ENCODE results near the gene ASIC2. TPM values are rescaled to one million over a fixed set of nuclear protein-coding genes. Genes with fewer than 3 reads are reported as not detected.
A peak's percentile ranks its signal among the peaks of the same experiment; 100 is the strongest.

The ASIC2 gene
- total and polyA plus RNA-seq, 5 donors: not detected

DNA sequence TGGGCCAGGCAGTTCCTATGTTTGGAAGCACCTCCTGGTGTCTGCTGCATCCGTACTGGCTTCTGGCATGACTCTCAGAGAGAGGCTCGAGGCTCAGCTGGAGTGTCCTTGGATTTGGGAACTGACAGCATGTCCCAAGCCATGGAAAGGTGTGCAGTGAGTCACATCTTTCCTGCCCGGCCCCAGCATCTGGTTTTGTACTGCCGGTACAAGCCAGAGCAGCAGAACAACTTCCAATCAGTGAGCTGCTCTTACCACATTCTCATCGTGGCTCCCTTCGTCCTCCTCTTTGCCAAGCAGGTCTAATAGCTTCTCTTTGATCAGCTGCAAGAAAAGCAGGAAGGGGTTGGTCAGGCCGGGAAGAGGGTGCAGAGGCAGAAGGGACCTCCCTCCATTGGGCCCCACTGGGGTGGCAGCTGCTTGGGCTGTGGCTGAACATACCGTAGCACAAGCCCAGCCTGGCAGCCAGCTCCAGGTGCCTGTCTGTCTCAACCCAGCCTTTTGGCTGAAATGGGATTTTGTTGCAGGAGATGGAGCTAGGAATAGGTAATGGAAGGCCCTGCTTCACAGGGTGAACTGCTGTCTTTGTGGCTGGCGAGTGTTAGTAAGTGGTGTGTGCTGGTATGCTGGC is 277.3 kb downstream of the ASIC2 start:
- H3K27ac ChIP-seq (ENCODE audit: low read length): no peak overlapping the region
- ATAC-seq: no peak
- 71% methylated on average over 9 of the region's 9 CpGs for WGBS
- no peaks in the 10 kb centered on the region for H3K4me1 ChIP-seq (ENCODE audit: control insufficient read depth, insufficient read depth, low read length)
- no peak overlapping the region for H3K4me3 ChIP-seq (ENCODE audit: low read length)
- intact Hi-C loops (cut with DNase I): no loop called here
- H3K9me3 ChIP-seq (ENCODE audit: control insufficient read depth, low read length): no peaks in the 10 kb centered on the region
- no peaks in the 10 kb centered on the region for H3K27me3 ChIP-seq (ENCODE audit: control insufficient read depth, insufficient read depth)
- no peak for DNase-seq

DNA sequence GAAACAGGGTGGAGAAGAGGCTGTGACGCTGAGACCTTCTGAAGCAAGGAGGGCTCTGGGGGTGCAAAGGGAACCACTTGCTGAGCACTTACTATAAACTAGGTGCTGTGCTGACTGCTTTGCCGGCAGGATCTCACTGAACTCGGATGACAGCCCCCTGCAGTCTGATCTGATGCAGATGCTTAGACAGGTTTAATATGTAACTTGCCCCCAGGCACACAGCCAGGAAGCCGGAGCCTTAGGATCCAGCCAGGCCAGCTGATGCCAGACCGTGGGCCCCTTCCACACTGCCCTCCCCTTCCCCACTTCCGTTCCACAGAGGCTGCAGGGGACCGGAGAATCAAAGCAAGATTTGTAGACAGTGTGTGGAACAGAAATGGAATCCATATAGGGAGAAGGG is 278.3 kb downstream of the ASIC2 start:
- Histone ChIP-seq H3K9me3 (ENCODE audit: control insufficient read depth, low read length) (no peaks in the 10 kb centered on the region), H3K27me3 (ENCODE audit: control insufficient read depth, insufficient read depth) (no peaks in the 10 kb centered on the region), H3K4me3 (ENCODE audit: low read length) (no peak overlapping the region), H3K4me1 (ENCODE audit: control insufficient read depth, insufficient read depth, low read length) (no peaks in the 10 kb centered on the region), H3K27ac (ENCODE audit: low read length) (no peak overlapping the region)
- intact Hi-C loops (cut with DNase I): no loop called here
- DNase-seq (no peak), ATAC-seq (no peak)
- WGBS: 50% methylated on average over 7 of the region's 7 CpGs

DNA sequence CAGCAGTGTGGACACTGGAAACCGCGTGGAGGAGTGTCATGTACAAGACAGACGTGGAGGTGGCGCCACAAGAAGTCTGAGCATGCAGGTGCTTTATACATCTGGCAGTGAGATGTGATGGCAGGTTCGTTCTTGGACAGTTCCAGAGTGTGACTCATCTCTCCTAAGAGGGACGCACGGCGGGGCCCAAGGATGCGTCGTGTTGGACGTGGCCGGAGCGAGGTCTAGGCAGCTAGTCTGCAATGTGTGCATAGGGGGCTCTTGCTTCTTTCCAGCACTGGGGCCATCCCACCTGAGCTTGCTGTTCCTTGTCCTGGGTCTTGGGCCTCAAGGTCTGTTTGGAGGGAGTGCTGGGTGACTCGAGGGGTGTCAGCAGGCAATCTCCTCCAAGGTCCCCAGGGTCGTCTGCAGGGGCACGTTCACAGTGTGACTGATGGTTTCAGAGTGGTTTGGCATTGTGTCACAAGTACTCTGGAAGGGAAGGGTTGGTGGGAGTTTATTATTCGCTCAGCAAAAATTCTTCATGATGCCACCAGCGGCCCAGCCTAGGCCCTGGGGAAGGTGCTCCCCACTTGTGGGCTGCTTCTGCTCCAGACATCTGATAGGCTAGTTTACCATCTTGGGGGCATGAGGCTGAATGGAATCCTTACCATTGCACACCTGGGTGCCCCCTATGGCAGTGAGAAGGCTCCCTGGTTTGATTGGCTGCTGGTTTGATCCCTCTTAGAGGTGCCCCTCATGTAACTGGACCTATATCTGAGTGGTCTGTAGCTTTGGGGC is 279.3 kb downstream of the ASIC2 start:
- no peak for ATAC-seq
- Histone ChIP-seq H3K4me3 (ENCODE audit: low read length) (no peak overlapping the region), H3K4me1 (ENCODE audit: control insufficient read depth, insufficient read depth, low read length) (no peaks in the 10 kb centered on the region), H3K27me3 (ENCODE audit: control insufficient read depth, insufficient read depth) (no peaks in the 10 kb centered on the region), H3K9me3 (ENCODE audit: control insufficient read depth, low read length) (no peaks in the 10 kb centered on the region), H3K27ac (ENCODE audit: low read length) (no peak overlapping the region)
- WGBS: 84% methylated on average over 18 of the region's 18 CpGs
- DNase-seq: no peak
- intact Hi-C loops (cut with DNase I): no loop called here

DNA sequence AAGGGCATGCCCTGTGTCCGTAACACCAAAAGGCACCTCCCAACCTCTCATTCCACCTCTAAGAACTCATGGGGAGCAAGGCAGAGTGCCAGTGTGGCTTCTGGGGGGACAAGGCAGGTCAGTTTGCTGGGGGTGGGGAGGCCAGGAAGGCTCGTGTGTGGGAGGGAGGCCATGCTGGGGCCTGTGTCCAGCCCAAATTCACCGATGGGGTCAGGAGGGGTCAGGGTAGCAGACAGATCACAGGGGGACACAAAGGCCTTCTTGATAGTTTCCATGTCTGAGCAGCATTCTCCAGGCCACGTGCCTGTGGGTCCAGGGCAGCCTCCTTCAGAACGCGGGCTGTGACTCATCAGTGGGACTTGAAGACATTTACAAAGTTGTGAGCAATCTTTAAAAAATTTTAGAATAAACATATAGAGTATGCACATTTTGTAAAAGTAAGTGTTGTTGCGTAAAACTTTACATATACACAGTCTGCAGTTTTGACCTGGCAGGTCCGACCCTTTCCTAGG is 280.5 kb downstream of the ASIC2 start:
- Histone ChIP-seq H3K4me1 (ENCODE audit: control insufficient read depth, insufficient read depth, low read length) (no peaks in the 10 kb centered on the region), H3K27me3 (ENCODE audit: control insufficient read depth, insufficient read depth) (no peaks in the 10 kb centered on the region), H3K27ac (ENCODE audit: low read length) (no peak overlapping the region), H3K9me3 (ENCODE audit: control insufficient read depth, low read length) (no peaks in the 10 kb centered on the region), H3K4me3 (ENCODE audit: low read length) (no peak overlapping the region)
- intact Hi-C loops (cut with DNase I): no loop called here
- ATAC-seq: no peak
- 60% methylated on average over 8 of the region's 8 CpGs for WGBS
- DNase-seq: no peak

DNA sequence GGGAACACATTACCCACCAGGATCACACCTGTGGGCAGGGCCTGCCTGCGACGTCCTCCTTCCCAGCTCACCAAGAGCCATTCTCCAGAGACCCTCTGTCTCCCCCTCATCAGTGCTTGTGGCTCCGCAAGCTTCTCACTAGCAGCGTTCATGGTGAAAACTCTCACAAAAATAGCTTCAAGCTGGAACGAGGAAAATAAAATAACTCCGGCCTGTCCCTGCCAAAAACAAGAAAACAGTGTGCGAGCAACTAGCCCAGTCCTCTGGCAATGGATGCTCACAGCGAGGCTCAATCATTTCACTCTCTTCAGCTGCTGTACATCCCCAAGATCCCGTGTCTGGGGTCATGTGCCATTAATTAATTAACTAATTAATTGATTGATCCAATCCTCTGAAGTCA is 283.5 kb downstream of the ASIC2 start:
- DNase-seq (no peak), ATAC-seq (no peak)
- intact Hi-C loops (cut with DNase I): no loop called here
- Histone ChIP-seq H3K27ac (ENCODE audit: low read length) (no peak overlapping the region), H3K4me3 (ENCODE audit: low read length) (no peak overlapping the region), H3K27me3 (ENCODE audit: control insufficient read depth, insufficient read depth) (no peaks in the 10 kb centered on the region), H3K9me3 (ENCODE audit: control insufficient read depth, low read length) (no peaks in the 10 kb centered on the region), H3K4me1 (ENCODE audit: control insufficient read depth, insufficient read depth, low read length) (no peaks in the 10 kb centered on the region)
- WGBS: 72% methylated on average over 9 of the region's 9 CpGs

DNA sequence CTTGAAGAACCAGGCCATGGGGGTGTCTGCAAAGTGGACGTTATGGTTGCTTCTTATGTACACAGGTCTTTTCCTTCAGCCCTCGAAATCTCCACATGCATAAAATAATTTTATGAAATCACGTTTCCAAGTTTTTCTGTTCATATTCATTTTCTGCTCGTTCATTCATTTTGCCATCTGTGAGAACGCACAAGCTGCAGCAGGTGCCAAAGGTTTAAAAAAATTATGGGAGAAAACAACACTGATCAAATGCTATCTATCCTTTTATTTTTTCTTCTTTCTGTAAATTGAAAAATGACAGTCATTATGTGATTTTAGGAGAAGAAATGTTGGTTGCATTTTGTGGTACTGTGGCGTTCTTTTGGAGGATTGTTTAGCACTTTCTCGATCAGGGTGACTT is 285.9 kb downstream of the ASIC2 start:
- H3K4me1 ChIP-seq (ENCODE audit: control insufficient read depth, insufficient read depth, low read length): no peaks in the 10 kb centered on the region
- no peak for DNase-seq
- 79% methylated on average over 7 of the region's 7 CpGs for WGBS
- H3K27me3 ChIP-seq (ENCODE audit: control insufficient read depth, insufficient read depth): no peaks in the 10 kb centered on the region
- H3K4me3 ChIP-seq (ENCODE audit: low read length): no peak overlapping the region
- ATAC-seq: no peak
- H3K9me3 ChIP-seq (ENCODE audit: control insufficient read depth, low read length): no peaks in the 10 kb centered on the region
- intact Hi-C loops (cut with DNase I): no loop called here
- H3K27ac ChIP-seq (ENCODE audit: low read length): no peak overlapping the region

DNA sequence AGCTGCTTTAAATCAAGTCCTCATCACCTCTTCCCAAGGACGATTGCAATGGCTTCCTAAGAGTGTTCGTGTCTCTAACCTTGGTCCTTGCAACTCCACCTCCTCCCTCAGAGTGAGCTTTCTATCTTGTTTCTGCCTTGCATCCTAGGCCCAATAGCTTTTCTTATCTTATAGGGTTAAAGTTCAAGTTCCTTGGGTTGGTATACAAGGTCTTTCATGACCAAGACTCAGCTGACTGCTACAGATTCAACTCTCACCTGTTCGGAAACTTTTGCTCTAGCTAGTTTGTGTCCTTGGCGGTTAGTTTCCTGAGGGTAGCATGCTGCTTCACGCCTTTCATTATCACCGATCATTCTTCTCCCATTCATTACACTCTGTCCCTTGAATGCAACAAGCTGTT is 290.8 kb downstream of the ASIC2 start:
- H3K9me3 ChIP-seq (ENCODE audit: control insufficient read depth, low read length): no peaks in the 10 kb centered on the region
- DNase-seq (no peak), ATAC-seq (no peak)
- no peak overlapping the region for H3K27ac ChIP-seq (ENCODE audit: low read length)
- no peaks in the 10 kb centered on the region for H3K27me3 ChIP-seq (ENCODE audit: control insufficient read depth, insufficient read depth)
- intact Hi-C loops (cut with DNase I): no loop called here
- WGBS: 69% methylated on average over 6 of the region's 6 CpGs
- H3K4me1 ChIP-seq (ENCODE audit: control insufficient read depth, insufficient read depth, low read length): no peaks in the 10 kb centered on the region
- no peak overlapping the region for H3K4me3 ChIP-seq (ENCODE audit: low read length)

DNA sequence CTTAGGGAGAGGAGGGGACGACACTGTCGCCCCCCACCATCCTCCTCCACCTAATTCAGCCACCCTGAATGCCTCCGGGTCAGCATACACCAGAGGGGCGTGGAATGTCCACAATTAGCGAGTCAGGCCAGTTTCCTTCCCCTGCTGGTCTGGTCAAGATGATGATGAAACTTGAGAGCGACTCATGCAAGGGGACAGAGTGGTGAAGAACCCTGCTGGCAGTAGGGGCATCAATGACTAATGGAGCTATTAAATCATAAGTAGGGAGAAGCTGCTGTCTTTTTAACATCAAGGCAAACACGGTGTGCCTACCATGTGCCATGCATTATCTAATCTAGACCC is 294.2 kb downstream of the ASIC2 start:
- Histone ChIP-seq H3K9me3 (ENCODE audit: control insufficient read depth, low read length) (no peaks in the 10 kb centered on the region), H3K4me1 (ENCODE audit: control insufficient read depth, insufficient read depth, low read length) (no peaks in the 10 kb centered on the region), H3K27ac (ENCODE audit: low read length) (no peak overlapping the region), H3K4me3 (ENCODE audit: low read length) (no peak overlapping the region), H3K27me3 (ENCODE audit: control insufficient read depth, insufficient read depth) (no peaks in the 10 kb centered on the region)
- intact Hi-C loops (cut with DNase I): loop anchor here in 1 of 4 donors (5.0 kb wide), 1 partner anchor 212 kb away; no protein-coding TSS in a partner anchor
- DNase-seq (no peak), ATAC-seq (no peak)
- 47% methylated on average over 7 of the region's 7 CpGs for WGBS

DNA sequence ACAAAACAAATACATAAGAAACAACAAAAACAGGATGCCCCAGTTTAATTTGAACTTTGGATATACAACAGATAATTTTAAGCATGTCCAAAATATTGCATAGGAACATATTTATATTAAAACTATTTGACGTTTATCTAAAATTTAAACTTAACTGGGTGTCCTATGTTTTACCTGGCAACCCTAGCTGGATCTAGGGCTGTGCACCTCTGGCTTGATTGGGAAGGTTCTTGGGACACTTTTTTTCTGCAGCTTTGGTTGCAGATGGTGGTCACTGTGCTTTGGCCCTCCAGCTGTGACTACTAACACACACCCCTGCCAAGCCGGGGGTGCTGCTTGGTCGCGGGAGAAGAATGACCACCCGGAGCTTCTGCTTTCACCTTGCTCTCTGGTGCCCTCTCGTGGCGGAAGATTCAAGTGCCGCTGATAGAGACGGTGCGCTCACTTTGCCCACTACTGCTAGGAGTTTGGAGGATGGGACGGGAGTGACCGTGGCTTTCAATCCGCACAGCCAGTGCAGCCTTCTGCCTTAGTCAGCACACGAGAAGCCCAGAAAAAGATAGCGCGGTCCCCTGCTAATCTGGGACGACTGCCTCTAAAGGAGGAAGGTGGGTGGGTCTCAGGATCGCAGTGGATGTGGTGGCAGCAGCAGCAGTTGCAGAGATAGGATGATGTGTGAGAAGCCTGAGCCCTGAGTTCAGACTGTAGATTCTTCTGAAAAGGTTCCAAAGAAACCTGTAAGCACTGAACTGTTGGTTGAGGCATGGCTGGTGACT is 294.8 kb downstream of the ASIC2 start:
- Histone ChIP-seq H3K4me3 (ENCODE audit: low read length) (no peak overlapping the region), H3K4me1 (ENCODE audit: control insufficient read depth, insufficient read depth, low read length) (no peaks in the 10 kb centered on the region), H3K27me3 (ENCODE audit: control insufficient read depth, insufficient read depth) (no peaks in the 10 kb centered on the region), H3K9me3 (ENCODE audit: control insufficient read depth, low read length) (no peaks in the 10 kb centered on the region), H3K27ac (ENCODE audit: low read length) (no peak overlapping the region)
- WGBS: 4% methylated on average over 18 of the region's 18 CpGs
- intact Hi-C loops (cut with DNase I): loop anchor here in 1 of 4 donors (5.0 kb wide), 1 partner anchor 211 kb away; no protein-coding TSS in a partner anchor
- ATAC-seq (peak; percentile 68 to 80), DNase-seq (peak; percentile 75 to 90 (median 84))

DNA sequence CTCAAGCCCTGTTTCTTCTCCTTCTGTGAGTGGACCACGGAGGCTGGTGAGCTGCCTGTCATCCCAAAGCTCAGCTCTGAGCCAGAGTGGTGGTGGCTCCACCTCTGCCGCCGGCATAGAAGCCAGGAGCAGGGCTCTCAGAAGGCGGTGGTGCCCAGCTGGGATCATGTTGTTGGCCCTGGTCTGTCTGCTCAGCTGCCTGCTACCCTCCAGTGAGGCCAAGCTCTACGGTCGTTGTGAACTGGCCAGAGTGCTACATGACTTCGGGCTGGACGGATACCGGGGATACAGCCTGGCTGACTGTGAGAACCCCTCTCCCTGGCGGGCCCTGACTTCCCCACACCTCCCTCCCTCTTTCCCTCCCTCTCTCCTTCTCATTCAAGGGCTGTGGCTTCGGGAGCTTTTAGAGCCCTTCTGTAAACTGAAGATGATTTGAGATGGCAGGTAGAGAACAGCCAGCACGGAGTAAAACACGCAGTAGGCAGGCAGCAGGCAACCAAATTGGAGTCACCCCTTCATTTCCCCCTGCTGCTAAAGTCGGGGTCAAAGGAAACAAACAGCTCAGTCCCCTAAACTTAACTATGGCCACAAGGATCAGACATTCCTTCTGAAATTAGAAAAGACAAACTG is 297.6 kb downstream of the ASIC2 start:
- DNase-seq: no peak
- Histone ChIP-seq H3K27me3 (ENCODE audit: control insufficient read depth, insufficient read depth) (no peaks in the 10 kb centered on the region), H3K4me3 (ENCODE audit: low read length) (no peak overlapping the region), H3K27ac (ENCODE audit: low read length) (no peak overlapping the region), H3K4me1 (ENCODE audit: control insufficient read depth, insufficient read depth, low read length) (no peaks in the 10 kb centered on the region), H3K9me3 (ENCODE audit: control insufficient read depth, low read length) (no peaks in the 10 kb centered on the region)
- no peak for ATAC-seq
- intact Hi-C loops (cut with DNase I): loop anchor here in 1 of 4 donors (5.0 kb wide), 1 partner anchor 208 kb away; no protein-coding TSS in a partner anchor
- 78% methylated on average over 14 of the region's 14 CpGs for WGBS

Data from right cardiac atrium (tissue), 5 donors.